ENCODE data around the gene LBHD2. TPM values are rescaled to one million over a fixed set of nuclear protein-coding genes. Genes with fewer than 3 reads are reported as not detected.

Gene LBHD2
- total RNA-seq, 2 experiments from 2014 or later, result not detected

- TF ChIP-seq EZH2phosphoT487 (IDR thresholded peaks at IDR 0.05; ENCODE audit: borderline replicate concordance, low read depth, low read length) (no peak), CTCF (conservative IDR thresholded peaks at IDR 0.05; ENCODE audit: low read length) (no peak)
- Histone ChIP-seq H4K20me1 (ENCODE audit: insufficient read depth, low read length) (no peaks in the 10 kb centered on the region), H3K9me3 (ENCODE audit: low read length) (no peaks in the 10 kb centered on the region), H3K4me3 (ENCODE audit: low read depth, low read length, poor library complexity, severe bottlenecking) (no peak overlapping the region), H3K9me2 (ENCODE audit: insufficient read depth, low read length) (no peaks in the 10 kb centered on the region), H3K36me3 (ENCODE audit: insufficient read depth, low read length) (no peaks in the 10 kb centered on the region), H3K4me2 (ENCODE audit: low read length) (no peak overlapping the region), H2AFZ (ENCODE audit: low read length) (no peak overlapping the region), H3K4me1 (ENCODE audit: insufficient read depth, low read length, poor library complexity, severe bottlenecking) (no peaks in the 10 kb centered on the region), H3K79me2 (ENCODE audit: insufficient read depth, low read depth, low read length) (no peaks in the 10 kb centered on the region), H3K27ac (ENCODE audit: low read depth, low read length, poor library complexity, severe bottlenecking) (no peak overlapping the region)
- DNase-seq (ENCODE audit: low spot score), result no peak
- CTCF ChIA-PET (ENCODE audit: unreplicated experiment), result no interaction called here
- no TSS peak for BruUV-seq (replicated peaks)
- intact Hi-C loops (cut with micrococcal nuclease; ENCODE audit: unreplicated experiment), result no loop called here
- POLR2A ChIA-PET, result no interaction called here
Measured at GRCh38 chr14:103056322-103057027, 27.5 kb upstream of the LBHD2 start.

- Histone ChIP-seq H3K79me2 (ENCODE audit: insufficient read depth, low read depth, low read length) (no peaks in the 10 kb centered on the region), H3K27ac (ENCODE audit: low read depth, low read length, poor library complexity, severe bottlenecking) (no peak overlapping the region), H3K4me1 (ENCODE audit: insufficient read depth, low read length, poor library complexity, severe bottlenecking) (no peaks in the 10 kb centered on the region), H2AFZ (ENCODE audit: low read length) (no peak overlapping the region), H3K4me3 (ENCODE audit: low read depth, low read length, poor library complexity, severe bottlenecking) (no peak overlapping the region), H3K36me3 (ENCODE audit: insufficient read depth, low read length) (no peaks in the 10 kb centered on the region), H3K9me3 (ENCODE audit: low read length) (no peaks in the 10 kb centered on the region), H4K20me1 (ENCODE audit: insufficient read depth, low read length) (no peaks in the 10 kb centered on the region), H3K4me2 (ENCODE audit: low read length) (no peak overlapping the region), H3K9me2 (ENCODE audit: insufficient read depth, low read length) (no peaks in the 10 kb centered on the region)
- no peak for DNase-seq (ENCODE audit: low spot score)
- ChIA-PET CTCF (ENCODE audit: unreplicated experiment) (no interaction called here), POLR2A (no interaction called here)
- intact Hi-C loops (cut with micrococcal nuclease; ENCODE audit: unreplicated experiment), result no loop called here
- no peak for TF ChIP-seq CTCF (conservative IDR thresholded peaks at IDR 0.05; ENCODE audit: low read length)
- TF ChIP-seq EZH2phosphoT487 (IDR thresholded peaks at IDR 0.05; ENCODE audit: borderline replicate concordance, low read depth, low read length), result no peak
- BruUV-seq (replicated peaks), result no TSS peak
Measured at GRCh38 chr14:103057028-103057371, 27.0 kb upstream of the LBHD2 start.

GRCh38 chr14:103057372-103058163 lies 26.4 kb upstream of the LBHD2 start, which contains the start of gene CDC42BPB:
Gene CDC42BPB (minus strand): TSS chr14:103057549. CDS start chr14:103057173, 376 bp downstream.
- TF ChIP-seq CTCF (conservative IDR thresholded peaks at IDR 0.05; ENCODE audit: low read length), result no peak
- H3K27ac ChIP-seq (ENCODE audit: low read depth, low read length, poor library complexity, severe bottlenecking), result no peak within 1 kb of the TSS
- no peaks in the 10 kb centered on the region for H3K9me2 ChIP-seq (ENCODE audit: insufficient read depth, low read length)
- H3K4me3 ChIP-seq (ENCODE audit: low read depth, low read length, poor library complexity, severe bottlenecking), result no peak within 1 kb of the TSS
- no peaks in the 10 kb centered on the region for H3K4me1 ChIP-seq (ENCODE audit: insufficient read depth, low read length, poor library complexity, severe bottlenecking)
- POLR2A ChIA-PET, result no interaction called here
- no peaks in the 10 kb centered on the region for H3K79me2 ChIP-seq (ENCODE audit: insufficient read depth, low read depth, low read length)
- no TSS peak for BruUV-seq (replicated peaks)
- no peaks in the 10 kb centered on the region for H3K36me3 ChIP-seq (ENCODE audit: insufficient read depth, low read length)
- no peak for DNase-seq (ENCODE audit: low spot score)
- no peaks in the 10 kb centered on the region for H3K9me3 ChIP-seq (ENCODE audit: low read length)
- CTCF ChIA-PET (ENCODE audit: unreplicated experiment), result no interaction called here
- intact Hi-C loops (cut with micrococcal nuclease; ENCODE audit: unreplicated experiment), result no loop called here
- H2AFZ ChIP-seq (ENCODE audit: low read length), result no peak within 1 kb of the TSS
- no peaks in the 10 kb centered on the region for H4K20me1 ChIP-seq (ENCODE audit: insufficient read depth, low read length)
- no peak within 1 kb of the TSS for H3K4me2 ChIP-seq (ENCODE audit: low read length)

All from OCI-LY7 (cell line).